NCI-H2029 (cell line): Measurements from ENCODE around the gene CHAC1.
"Not testable (repeated sequence)": the region's sequence is repeated elsewhere in the genome, so short reads cannot be mapped to it uniquely, and the experiment has no call there.

Experiments
- DNase-seq: peaks from one replicate; lab custom pipeline; 2025; lab: John Stamatoyannopoulos, UW

CHAC1 gene

GRCh38 chr15:40937762-40938535 lies 15.3 kb upstream of the CHAC1 start:
- no peak for DNase-seq

GRCh38 chr15:40938536-40938870 lies 14.8 kb upstream of the CHAC1 start:
- DNase-seq, result no peak

GRCh38 chr15:40940296-40940801 lies 12.9 kb upstream of the CHAC1 start:
- no peak for DNase-seq

GRCh38 chr15:40941068-40941527 lies 12.2 kb upstream of the CHAC1 start:
- DNase-seq, result no peak

GRCh38 chr15:40941528-40942336 lies 11.5 kb upstream of the CHAC1 start:
- peak; percentile 68 for DNase-seq

- DNase-seq, result no peak
Measured at GRCh38 chr15:40942337-40942854, 10.9 kb upstream of the CHAC1 start.

- DNase-seq, result no peak
Measured at GRCh38 chr15:40942878-40943277, 10.4 kb upstream of the CHAC1 start.

- no peak for DNase-seq
Measured at GRCh38 chr15:40943764-40944365, 9.4 kb upstream of the CHAC1 start.

GRCh38 chr15:40944510-40945296 lies 8.6 kb upstream of the CHAC1 start:
- peak; percentile 39 for DNase-seq

GRCh38 chr15:40948706-40949473 lies 4.4 kb upstream of the CHAC1 start:
- DNase-seq, result no peak

- DNase-seq, result no peak
Measured at GRCh38 chr15:40949756-40950207, 3.5 kb upstream of the CHAC1 start.

- DNase-seq, result no peak
Measured at GRCh38 chr15:40951764-40952163, 1.5 kb upstream of the CHAC1 start.

GRCh38 chr15:40952301-40952900 lies 870 bp upstream of the CHAC1 start:
- DNase-seq, result no peak

- DNase-seq, result no peak
Measured at GRCh38 chr15:40953713-40954074, 423 bp downstream of the CHAC1 start.

- not testable (repeated sequence) for DNase-seq
Measured at GRCh38 chr15:40954158-40954848, 1.0 kb downstream of the CHAC1 start.

GRCh38 chr15:40955141-40955903 lies 2.1 kb downstream of the CHAC1 start:
- no peak for DNase-seq

- no peak for DNase-seq
Measured at GRCh38 chr15:40955930-40956540, 2.8 kb downstream of the CHAC1 start.

- DNase-seq, result no peak
Measured at GRCh38 chr15:40956541-40956982, 3.3 kb downstream of the CHAC1 start.
